ENCODE data around the gene NHSL1.

The NHSL1 gene

GRCh38 chr6:138525355-138525754 is 26.1 kb upstream of the NHSL1 start:
- H3K27ac ChIP-seq (ENCODE audit: low read depth, low read length) = no peak overlapping the region
- no peak overlapping the region for H3K4me3 ChIP-seq (ENCODE audit: low read depth in 1 of 5, low read length in 5 of 5)
- H3K9me3 ChIP-seq (ENCODE audit: control insufficient read depth in 5 of 5, low read length in 5 of 5) = no peaks in the 10 kb centered on the region
- H3K4me1 ChIP-seq (ENCODE audit: control insufficient read depth in 5 of 5, insufficient read depth in 5 of 5, low read length in 5 of 5) = peaks cover 0 to 33% (median 23%) of the 10 kb centered on the region in 5 donors
- no peaks in the 10 kb centered on the region for H3K27me3 ChIP-seq (ENCODE audit: control insufficient read depth in 5 of 5, insufficient read depth in 4 of 5, low read length in 5 of 5)
- no peak overlapping the region for H3K9ac ChIP-seq (ENCODE audit: low read length in 5 of 5)
- H3K36me3 ChIP-seq (ENCODE audit: control insufficient read depth in 5 of 5, insufficient read depth in 5 of 5, low read length in 5 of 5) = no peaks in the 10 kb centered on the region

- no peaks in the 10 kb centered on the region for H3K9me3 ChIP-seq (ENCODE audit: control insufficient read depth in 5 of 5, low read length in 5 of 5)
- H3K27ac ChIP-seq (ENCODE audit: low read depth, low read length) = peak overlapping the region; percentile 56
- H3K4me1 ChIP-seq (ENCODE audit: control insufficient read depth in 5 of 5, insufficient read depth in 5 of 5, low read length in 5 of 5) = peaks cover 0 to 33% (median 23%) of the 10 kb centered on the region in 5 donors
- no peak overlapping the region for H3K4me3 ChIP-seq (ENCODE audit: low read depth in 1 of 5, low read length in 5 of 5)
- no peaks in the 10 kb centered on the region for H3K27me3 ChIP-seq (ENCODE audit: control insufficient read depth in 5 of 5, insufficient read depth in 4 of 5, low read length in 5 of 5)
- no peak overlapping the region for H3K9ac ChIP-seq (ENCODE audit: low read length in 5 of 5)
- H3K36me3 ChIP-seq (ENCODE audit: control insufficient read depth in 5 of 5, insufficient read depth in 5 of 5, low read length in 5 of 5) = no peaks in the 10 kb centered on the region
These were observed 25.2 kb upstream of the NHSL1 start for GRCh38 chr6:138524526-138524925.

GRCh38 chr6:138523347-138524210 is 24.3 kb upstream of the NHSL1 start:
- H3K27ac ChIP-seq (ENCODE audit: low read depth, low read length) = peak overlapping the region; percentile 56
- peaks cover 0 to 33% (median 23%) of the 10 kb centered on the region in 5 donors for H3K4me1 ChIP-seq (ENCODE audit: control insufficient read depth in 5 of 5, insufficient read depth in 5 of 5, low read length in 5 of 5)
- H3K4me3 ChIP-seq (ENCODE audit: low read depth in 1 of 5, low read length in 5 of 5) = no peak overlapping the region
- H3K9ac ChIP-seq (ENCODE audit: low read length in 5 of 5) = no peak overlapping the region
- H3K27me3 ChIP-seq (ENCODE audit: control insufficient read depth in 5 of 5, insufficient read depth in 4 of 5, low read length in 5 of 5) = no peaks in the 10 kb centered on the region
- H3K9me3 ChIP-seq (ENCODE audit: control insufficient read depth in 5 of 5, low read length in 5 of 5) = no peaks in the 10 kb centered on the region
- H3K36me3 ChIP-seq (ENCODE audit: control insufficient read depth in 5 of 5, insufficient read depth in 5 of 5, low read length in 5 of 5) = no peaks in the 10 kb centered on the region

- peaks cover 0 to 33% (median 23%) of the 10 kb centered on the region in 5 donors for H3K4me1 ChIP-seq (ENCODE audit: control insufficient read depth in 5 of 5, insufficient read depth in 5 of 5, low read length in 5 of 5)
- H3K36me3 ChIP-seq (ENCODE audit: control insufficient read depth in 5 of 5, insufficient read depth in 5 of 5, low read length in 5 of 5) = no peaks in the 10 kb centered on the region
- H3K27me3 ChIP-seq (ENCODE audit: control insufficient read depth in 5 of 5, insufficient read depth in 4 of 5, low read length in 5 of 5) = no peaks in the 10 kb centered on the region
- peaks cover 0 to 4% (median 2%) of the 10 kb centered on the region in 5 donors for H3K9me3 ChIP-seq (ENCODE audit: control insufficient read depth in 5 of 5, low read length in 5 of 5)
- no peak overlapping the region for H3K4me3 ChIP-seq (ENCODE audit: low read depth in 1 of 5, low read length in 5 of 5)
- H3K27ac ChIP-seq (ENCODE audit: low read depth, low read length) = no peak overlapping the region
- no peak overlapping the region for H3K9ac ChIP-seq (ENCODE audit: low read length in 5 of 5)
These were observed 23.3 kb upstream of the NHSL1 start for GRCh38 chr6:138522611-138523010.

- Histone ChIP-seq H3K4me3 (ENCODE audit: low read depth in 1 of 5, low read length in 5 of 5) (no peak overlapping the region), H3K27ac (ENCODE audit: low read depth, low read length) (no peak overlapping the region)
These were observed 22.5 kb upstream of the NHSL1 start for GRCh38 chr6:138521790-138522189.

GRCh38 chr6:138520463-138520862 is 21.2 kb upstream of the NHSL1 start:
- Histone ChIP-seq H3K9me3 (ENCODE audit: control insufficient read depth in 5 of 5, low read length in 5 of 5) (peaks cover 0 to 6% (median 3%) of the 10 kb centered on the region in 5 donors), H3K27me3 (ENCODE audit: control insufficient read depth in 5 of 5, insufficient read depth in 4 of 5, low read length in 5 of 5) (no peaks in the 10 kb centered on the region), H3K27ac (ENCODE audit: low read depth, low read length) (no peak overlapping the region), H3K9ac (ENCODE audit: low read length in 5 of 5) (no peak overlapping the region), H3K36me3 (ENCODE audit: control insufficient read depth in 5 of 5, insufficient read depth in 5 of 5, low read length in 5 of 5) (no peaks in the 10 kb centered on the region), H3K4me1 (ENCODE audit: control insufficient read depth in 5 of 5, insufficient read depth in 5 of 5, low read length in 5 of 5) (peaks cover 0 to 27% (median 19%) of the 10 kb centered on the region in 5 donors), H3K4me3 (ENCODE audit: low read depth in 1 of 5, low read length in 5 of 5) (no peak overlapping the region)

More at GRCh38 chr6:138521790-138522189, 22.5 kb upstream of the NHSL1 start:
- no peaks in the 10 kb centered on the region for H3K27me3 ChIP-seq (ENCODE audit: control insufficient read depth in 5 of 5, insufficient read depth in 4 of 5, low read length in 5 of 5)
- H3K9ac ChIP-seq (ENCODE audit: low read length in 5 of 5) = no peak overlapping the region
- H3K9me3 ChIP-seq (ENCODE audit: control insufficient read depth in 5 of 5, low read length in 5 of 5) = peaks cover 0 to 6% (median 3%) of the 10 kb centered on the region in 5 donors
- H3K4me1 ChIP-seq (ENCODE audit: control insufficient read depth in 5 of 5, insufficient read depth in 5 of 5, low read length in 5 of 5) = peaks cover 0 to 31% (median 20%) of the 10 kb centered on the region in 5 donors
- H3K36me3 ChIP-seq (ENCODE audit: control insufficient read depth in 5 of 5, insufficient read depth in 5 of 5, low read length in 5 of 5) = no peaks in the 10 kb centered on the region

- no peaks in the 10 kb centered on the region for H3K27me3 ChIP-seq (ENCODE audit: control insufficient read depth in 5 of 5, insufficient read depth in 4 of 5, low read length in 5 of 5)
- H3K4me1 ChIP-seq (ENCODE audit: control insufficient read depth in 5 of 5, insufficient read depth in 5 of 5, low read length in 5 of 5) = peaks cover 0 to 16% (median 5%) of the 10 kb centered on the region in 5 donors
- H3K27ac ChIP-seq (ENCODE audit: low read depth, low read length) = no peak overlapping the region
- H3K4me3 ChIP-seq (ENCODE audit: low read depth in 1 of 5, low read length in 5 of 5) = no peak overlapping the region
- no peak overlapping the region for H3K9ac ChIP-seq (ENCODE audit: low read length in 5 of 5)
- no peaks in the 10 kb centered on the region for H3K36me3 ChIP-seq (ENCODE audit: control insufficient read depth in 5 of 5, insufficient read depth in 5 of 5, low read length in 5 of 5)
- peaks cover 0 to 6% (median 3%) of the 10 kb centered on the region in 5 donors for H3K9me3 ChIP-seq (ENCODE audit: control insufficient read depth in 5 of 5, low read length in 5 of 5)
These were observed 18.8 kb upstream of the NHSL1 start for GRCh38 chr6:138518054-138518453.

- Histone ChIP-seq H3K4me1 (ENCODE audit: control insufficient read depth in 5 of 5, insufficient read depth in 5 of 5, low read length in 5 of 5) (peaks cover 0 to 14% (median 5%) of the 10 kb centered on the region in 5 donors), H3K9ac (ENCODE audit: low read length in 5 of 5) (no peak overlapping the region), H3K27me3 (ENCODE audit: control insufficient read depth in 5 of 5, insufficient read depth in 4 of 5, low read length in 5 of 5) (no peaks in the 10 kb centered on the region), H3K4me3 (ENCODE audit: low read depth in 1 of 5, low read length in 5 of 5) (no peak overlapping the region), H3K36me3 (ENCODE audit: control insufficient read depth in 5 of 5, insufficient read depth in 5 of 5, low read length in 5 of 5) (no peaks in the 10 kb centered on the region), H3K9me3 (ENCODE audit: control insufficient read depth in 5 of 5, low read length in 5 of 5) (peaks cover 0 to 6% (median 3%) of the 10 kb centered on the region in 5 donors), H3K27ac (ENCODE audit: low read depth, low read length) (no peak overlapping the region)
These were observed 18.3 kb upstream of the NHSL1 start for GRCh38 chr6:138517635-138518034.

- H3K9me3 ChIP-seq (ENCODE audit: control insufficient read depth in 5 of 5, low read length in 5 of 5) = peaks cover 0 to 6% (median 3%) of the 10 kb centered on the region in 5 donors
- no peaks in the 10 kb centered on the region for H3K36me3 ChIP-seq (ENCODE audit: control insufficient read depth in 5 of 5, insufficient read depth in 5 of 5, low read length in 5 of 5)
- no peak overlapping the region for H3K4me3 ChIP-seq (ENCODE audit: low read depth in 1 of 5, low read length in 5 of 5)
- H3K27ac ChIP-seq (ENCODE audit: low read depth, low read length) = no peak overlapping the region
- H3K4me1 ChIP-seq (ENCODE audit: control insufficient read depth in 5 of 5, insufficient read depth in 5 of 5, low read length in 5 of 5) = no peaks in the 10 kb centered on the region
- no peak overlapping the region for H3K9ac ChIP-seq (ENCODE audit: low read length in 5 of 5)
- H3K27me3 ChIP-seq (ENCODE audit: control insufficient read depth in 5 of 5, insufficient read depth in 4 of 5, low read length in 5 of 5) = no peaks in the 10 kb centered on the region
These were observed 16.5 kb upstream of the NHSL1 start for GRCh38 chr6:138515657-138516248.

- Histone ChIP-seq H3K27me3 (ENCODE audit: control insufficient read depth in 5 of 5, insufficient read depth in 4 of 5, low read length in 5 of 5) (no peaks in the 10 kb centered on the region), H3K4me1 (ENCODE audit: control insufficient read depth in 5 of 5, insufficient read depth in 5 of 5, low read length in 5 of 5) (no peaks in the 10 kb centered on the region), H3K9ac (ENCODE audit: low read length in 5 of 5) (no peak overlapping the region), H3K36me3 (ENCODE audit: control insufficient read depth in 5 of 5, insufficient read depth in 5 of 5, low read length in 5 of 5) (no peaks in the 10 kb centered on the region), H3K4me3 (ENCODE audit: low read depth in 1 of 5, low read length in 5 of 5) (no peak overlapping the region), H3K27ac (ENCODE audit: low read depth, low read length) (no peak overlapping the region), H3K9me3 (ENCODE audit: control insufficient read depth in 5 of 5, low read length in 5 of 5) (peaks cover 0 to 6% (median 3%) of the 10 kb centered on the region in 5 donors)
These were observed 15.7 kb upstream of the NHSL1 start for GRCh38 chr6:138514860-138515540.
